DMS53 (cell line): ENCODE results near the gene IRF4.

Source experiments
- DNase-seq: peaks from one replicate; lab custom pipeline; 2025; lab: John Stamatoyannopoulos, UW

The IRF4 gene

GRCh38 chr6:398558-399078, 7.1 kb downstream of the IRF4 start:
- no peak for DNase-seq

- no peak for DNase-seq
These were observed 8.4 kb downstream of the IRF4 start for GRCh38 chr6:399785-400534.

GRCh38 chr6:400815-401214, 9.3 kb downstream of the IRF4 start:
- no peak for DNase-seq

GRCh38 chr6:401239-401993, 9.9 kb downstream of the IRF4 start:
- DNase-seq: no peak

GRCh38 chr6:401994-402640, 10.6 kb downstream of the IRF4 start:
- no peak for DNase-seq

- DNase-seq: no peak
These were observed 11.5 kb downstream of the IRF4 start for GRCh38 chr6:402901-403658.

GRCh38 chr6:403659-404655, 12.4 kb downstream of the IRF4 start:
- DNase-seq: no peak

GRCh38 chr6:404685-405423, 13.3 kb downstream of the IRF4 start:
- DNase-seq: no peak

GRCh38 chr6:408148-408547, 16.6 kb downstream of the IRF4 start:
- no peak for DNase-seq

GRCh38 chr6:408599-409102, 17.1 kb downstream of the IRF4 start:
- DNase-seq: peak; percentile 51

GRCh38 chr6:409370-409972, 17.9 kb downstream of the IRF4 start:
- no peak for DNase-seq

- no peak for DNase-seq
These were observed 19.2 kb downstream of the IRF4 start for GRCh38 chr6:410555-411395.

- DNase-seq: peak; percentile 7
These were observed 20.0 kb downstream of the IRF4 start for GRCh38 chr6:411402-412145.

GRCh38 chr6:412146-412886, 20.8 kb downstream of the IRF4 start:
- no peak for DNase-seq

- no peak for DNase-seq
These were observed 22.9 kb downstream of the IRF4 start for GRCh38 chr6:414447-414846.

- DNase-seq: no peak
These were observed 23.5 kb downstream of the IRF4 start for GRCh38 chr6:415087-415486.

- DNase-seq: no peak
These were observed 29.7 kb downstream of the IRF4 start for GRCh38 chr6:421211-421610.
